ENCODE data around the gene THRB. TPM values are rescaled to one million over a fixed set of nuclear protein-coding genes. Genes with fewer than 3 reads are reported as not detected.
A peak's percentile ranks its signal among the peaks of the same experiment; 100 is the strongest.

THRB gene
- total and polyA plus RNA-seq, 9 of the 15 experiments (the other 6 are each of a cell fraction or from before 2014, with no cell fraction given) = 1.7 to 14.9 (median 6.9) TPM

- TF ChIP-seq ZNF407 (IDR thresholded peaks at IDR 0.05; ENCODE audit: low read depth) = peak; percentile 86
- TF ChIP-seq NFIC (IDR thresholded peaks at IDR 0.05) = 0 out of 2 replicates have a peak, but pooled peaks have one; percentile 10
- TF ChIP-seq NR2C2 (CRISPR knock-in tag; IDR thresholded peaks at IDR 0.05) = no peak
- peak; percentile 55 for TF ChIP-seq NR2C2 (tag; IDR thresholded peaks at IDR 0.05)
- peak; percentile 79 for TF ChIP-seq MYBL2 (IDR thresholded peaks at IDR 0.05; ENCODE audit: low read depth)
- TF ChIP-seq MYBL2 (CRISPR knock-in tag; IDR thresholded peaks at IDR 0.05; ENCODE audit: borderline replicate concordance) = no peak
- no peak for TF ChIP-seq NR2C1 (IDR thresholded peaks at IDR 0.05)
- TF ChIP-seq NR2C1 (tag; IDR thresholded peaks at IDR 0.05) = 0 out of 2 replicates have a peak, but pooled peaks have one; percentile 28
- TF ChIP-seq ELF4 (CRISPR knock-in tag; IDR thresholded peaks at IDR 0.05) = 0 out of 2 replicates have a peak, but pooled peaks have one; percentile 6
- no peak for TF ChIP-seq ZNF444 (CRISPR knock-in tag; IDR thresholded peaks at IDR 0.05)
- TF ChIP-seq ZNF124 (CRISPR knock-in tag; IDR thresholded peaks at IDR 0.05) = no peak
These were observed 121.3 kb downstream of the THRB start (continued) for GRCh38 chr3:24373198-24373959.

Data from K562 (cell line).